Neutrophil (primary cell): ENCODE results near the gene SSH2.
A peak's percentile ranks its signal among the peaks of the same experiment; 100 is the strongest.

Experiments used
- H3K27ac ChIP-seq: fragments of 200-600 bp; sonication (generic); 2 replicates; pipeline ENCODE4 v1.5.1; 2016; ENCODE audit warnings: mild to moderate bottlenecking, moderate library complexity
- H3K27me3 ChIP-seq: fragments of 200-600 bp; sonication (generic); 2 replicates; pipeline ENCODE4 v1.6.0; 2016; ENCODE audit warnings: mild to moderate bottlenecking
- H3K36me3 ChIP-seq: fragments of 200-600 bp; sonication (generic); 2 replicates; pipeline ENCODE4 v1.5.1; 2017
- H3K4me1 ChIP-seq, 2 experiments: fragments of 200-600 bp in 1 of 2; sonication (generic) in 1 of 2; 1 replicate in 1 of 2; 2 replicates in 1 of 2; pipeline versions ENCODE4 v1.5.1 to v1.6.1; 2013 to 2016; ENCODE audit warnings: low read depth in 1 of 2, low read length in 1 of 2, mild to moderate bottlenecking in 1 of 2, moderate library complexity in 1 of 2; ENCODE audit not compliant: control insufficient read depth in 1 of 2, insufficient read depth in 1 of 2
- H3K4me3 ChIP-seq, 2 experiments: fragments of 200-600 bp in 1 of 2; sonication (generic) in 1 of 2; 1 replicate in 1 of 2; 2 replicates in 1 of 2; pipeline ENCODE4 v1.5.1; 2013 to 2016; ENCODE audit warnings: low read depth in 1 of 2, low read length in 1 of 2, mild to moderate bottlenecking in 1 of 2, moderate library complexity in 1 of 2
- H3K9me3 ChIP-seq: fragments of 200-600 bp; sonication (generic); 2 replicates; pipeline ENCODE4 v1.5.1; 2016
- TF ChIP-seq, protein P1 (sequence below): fragments of 200-600 bp; sonication (generic); IDR thresholded peaks from 2 replicates; pipeline ENCODE4 v1.5.1; 2016; ENCODE audit warnings: antibody characterized with exemption

The SSH2 gene

DNA sequence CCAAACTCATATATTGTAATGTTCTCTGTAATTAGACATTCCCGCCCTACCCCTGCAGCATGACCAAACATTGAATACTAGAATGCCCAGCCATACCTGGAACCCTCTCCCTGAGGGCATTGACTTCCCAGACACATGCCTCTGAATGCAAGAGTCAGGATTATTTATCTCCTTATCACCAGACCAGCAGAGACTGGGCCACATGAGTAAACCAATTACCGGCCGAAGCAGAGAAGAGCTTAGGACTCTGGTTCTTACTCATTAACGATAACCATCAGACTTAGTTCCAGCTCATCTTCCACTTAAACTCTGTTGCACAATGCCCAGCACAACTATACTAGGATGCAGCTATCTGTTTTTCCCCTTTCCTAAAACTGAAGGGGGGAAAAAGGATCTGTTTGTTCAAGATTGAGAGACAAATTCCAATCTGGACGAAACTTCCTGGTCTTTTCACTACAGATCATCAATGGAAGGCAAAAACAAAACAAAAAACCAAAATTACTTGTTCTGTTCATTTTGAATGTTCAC, 219.1 kb downstream of the SSH2 start:
- H3K4me3 ChIP-seq: peak overlapping the region in 1 of 2 experiments; percentile 15
- H3K27ac ChIP-seq: peak overlapping the region; percentile 100
- peaks cover 90 to 97% of the 10 kb centered on the region in 2 experiments for H3K4me1 ChIP-seq
- H3K36me3 ChIP-seq: peaks cover 8% of the 10 kb centered on the region
- H3K27me3 ChIP-seq: no peaks in the 10 kb centered on the region
- no peaks in the 10 kb centered on the region for H3K9me3 ChIP-seq
- TF ChIP-seq, protein P1, sequence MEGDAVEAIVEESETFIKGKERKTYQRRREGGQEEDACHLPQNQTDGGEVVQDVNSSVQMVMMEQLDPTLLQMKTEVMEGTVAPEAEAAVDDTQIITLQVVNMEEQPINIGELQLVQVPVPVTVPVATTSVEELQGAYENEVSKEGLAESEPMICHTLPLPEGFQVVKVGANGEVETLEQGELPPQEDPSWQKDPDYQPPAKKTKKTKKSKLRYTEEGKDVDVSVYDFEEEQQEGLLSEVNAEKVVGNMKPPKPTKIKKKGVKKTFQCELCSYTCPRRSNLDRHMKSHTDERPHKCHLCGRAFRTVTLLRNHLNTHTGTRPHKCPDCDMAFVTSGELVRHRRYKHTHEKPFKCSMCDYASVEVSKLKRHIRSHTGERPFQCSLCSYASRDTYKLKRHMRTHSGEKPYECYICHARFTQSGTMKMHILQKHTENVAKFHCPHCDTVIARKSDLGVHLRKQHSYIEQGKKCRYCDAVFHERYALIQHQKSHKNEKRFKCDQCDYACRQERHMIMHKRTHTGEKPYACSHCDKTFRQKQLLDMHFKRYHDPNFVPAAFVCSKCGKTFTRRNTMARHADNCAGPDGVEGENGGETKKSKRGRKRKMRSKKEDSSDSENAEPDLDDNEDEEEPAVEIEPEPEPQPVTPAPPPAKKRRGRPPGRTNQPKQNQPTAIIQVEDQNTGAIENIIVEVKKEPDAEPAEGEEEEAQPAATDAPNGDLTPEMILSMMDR: no peak

DNA sequence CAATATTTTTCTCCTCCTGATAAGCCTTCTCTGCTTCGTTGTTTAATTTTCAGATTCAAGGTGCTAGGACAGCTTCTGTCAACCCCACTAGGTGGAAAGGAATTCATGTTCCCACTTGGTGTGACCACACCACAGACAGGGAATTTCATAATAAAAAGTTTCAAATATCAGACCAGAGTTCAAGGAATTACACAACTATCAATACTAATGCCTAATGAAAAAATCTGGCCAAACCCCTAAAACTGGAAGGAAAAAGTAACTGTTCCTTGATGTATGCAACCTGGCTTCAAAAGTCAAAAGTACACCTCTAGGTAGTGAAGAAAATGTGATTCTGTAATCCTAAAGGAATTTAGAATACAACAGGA, 219.5 kb downstream of the SSH2 start:
- Histone ChIP-seq H3K4me1 (peaks cover 90 to 97% of the 10 kb centered on the region in 2 experiments), H3K4me3 (peak overlapping the region in 1 of 2 experiments; percentile 15), H3K36me3 (peaks cover 8% of the 10 kb centered on the region), H3K27ac (peak overlapping the region; percentile 100), H3K9me3 (no peaks in the 10 kb centered on the region), H3K27me3 (no peaks in the 10 kb centered on the region)
- TF ChIP-seq, protein P1: no peak

DNA sequence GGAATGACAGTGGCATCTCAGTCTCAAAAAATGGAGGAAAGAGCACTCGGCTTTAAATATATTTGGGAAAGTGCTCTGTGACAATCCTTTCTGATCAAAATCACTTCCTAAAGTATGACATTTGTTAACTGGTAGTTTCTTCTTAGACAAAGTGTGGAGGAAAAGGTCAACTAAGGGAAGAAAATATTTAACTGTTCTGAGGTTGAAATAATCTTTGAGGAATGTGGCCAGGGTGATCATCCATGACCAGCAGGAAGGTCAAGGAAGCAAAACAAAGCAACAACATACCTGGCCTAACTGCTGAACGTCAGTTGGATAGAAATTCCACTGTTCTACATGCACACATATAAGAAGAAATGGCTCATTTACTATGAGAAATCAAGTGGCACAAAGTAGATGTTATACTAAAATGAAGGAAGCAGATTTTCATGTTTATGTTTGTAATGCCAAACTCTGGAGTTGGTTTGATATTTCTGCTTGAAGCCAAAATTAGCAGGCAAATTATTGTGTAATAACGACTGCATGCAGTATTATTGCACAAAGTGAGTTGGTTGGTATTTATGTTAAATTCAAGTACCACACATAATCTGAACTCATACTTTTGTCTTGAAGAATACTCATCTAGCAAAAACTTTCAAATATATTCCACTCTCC, 220.0 kb downstream of the SSH2 start:
- H3K27me3 ChIP-seq: no peaks in the 10 kb centered on the region
- peak overlapping the region; percentile 100 for H3K27ac ChIP-seq
- peak overlapping the region in 1 of 2 experiments; percentile 15 for H3K4me3 ChIP-seq

DNA sequence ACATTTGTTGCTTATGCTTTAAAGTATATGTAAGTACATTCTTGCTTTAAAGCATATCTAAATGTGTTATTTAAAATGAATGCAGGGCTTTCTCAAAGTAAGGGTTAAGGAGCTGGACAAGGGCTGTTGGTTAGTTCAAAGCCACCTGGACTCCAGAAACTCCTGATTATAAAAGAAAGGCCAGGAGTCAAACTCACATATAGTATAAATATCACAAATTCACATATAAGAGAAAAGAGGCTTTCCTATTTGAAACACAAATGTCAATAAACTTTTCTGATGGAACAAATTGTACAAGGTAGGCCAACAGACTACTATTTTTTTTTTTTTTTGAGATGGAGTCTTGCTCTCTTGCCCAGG, 222.8 kb downstream of the SSH2 start:
- Histone ChIP-seq H3K4me3 (peak overlapping the region; percentile 48 to 57), H3K27me3 (no peaks in the 10 kb centered on the region), H3K9me3 (no peaks in the 10 kb centered on the region), H3K27ac (peak overlapping the region; percentile 100), H3K4me1 (peaks cover 84 to 92% of the 10 kb centered on the region in 2 experiments), H3K36me3 (peaks cover 18% of the 10 kb centered on the region)
- TF ChIP-seq, protein P1: no peak

More for the DNA sequence above, 220.0 kb downstream of the SSH2 start:
- TF ChIP-seq, protein P1: no peak
- Histone ChIP-seq H3K36me3 (peaks cover 8% of the 10 kb centered on the region), H3K9me3 (no peaks in the 10 kb centered on the region), H3K4me1 (peaks cover 90 to 97% of the 10 kb centered on the region in 2 experiments)

DNA sequence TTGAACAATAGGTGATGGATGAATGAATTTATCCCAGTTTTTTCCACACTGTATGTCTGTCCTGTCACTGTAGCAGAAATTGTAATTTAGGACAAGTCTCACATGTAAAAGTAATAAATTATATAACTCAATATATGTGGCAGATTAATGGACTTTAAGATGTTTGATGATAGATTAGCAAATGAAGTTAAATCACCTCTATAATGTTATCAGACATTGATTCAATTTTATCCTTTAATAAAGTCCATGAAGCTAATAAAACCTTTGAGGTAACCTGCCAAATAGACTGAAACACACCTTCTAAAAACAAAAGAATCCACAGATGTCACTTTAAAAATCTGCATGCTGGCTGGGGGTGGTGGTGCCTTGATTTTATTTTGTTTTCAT, 224.0 kb downstream of the SSH2 start:
- Histone ChIP-seq H3K27me3 (no peaks in the 10 kb centered on the region), H3K9me3 (no peaks in the 10 kb centered on the region), H3K4me3 (peak overlapping the region; percentile 48 to 57), H3K4me1 (peaks cover 79 to 81% of the 10 kb centered on the region in 2 experiments), H3K27ac (peak overlapping the region; percentile 100), H3K36me3 (peaks cover 30% of the 10 kb centered on the region)
- TF ChIP-seq, protein P1: peak; percentile 36
